ENCODE data around the gene ZNF653.
"Not testable (repeated sequence)": the region's sequence is repeated elsewhere in the genome, so short reads cannot be mapped to it uniquely, and the experiment has no call there.

The ZNF653 gene

GRCh38 chr19:11479898-11480714 is 25.5 kb downstream of the ZNF653 start:
- TF ChIP-seq CTCF (IDR thresholded peaks at IDR 0.05; ENCODE audit: low read depth, low read length) = no peak
- no peak overlapping the region for H3K4me3 ChIP-seq (ENCODE audit: low read depth, low read length)

DNA sequence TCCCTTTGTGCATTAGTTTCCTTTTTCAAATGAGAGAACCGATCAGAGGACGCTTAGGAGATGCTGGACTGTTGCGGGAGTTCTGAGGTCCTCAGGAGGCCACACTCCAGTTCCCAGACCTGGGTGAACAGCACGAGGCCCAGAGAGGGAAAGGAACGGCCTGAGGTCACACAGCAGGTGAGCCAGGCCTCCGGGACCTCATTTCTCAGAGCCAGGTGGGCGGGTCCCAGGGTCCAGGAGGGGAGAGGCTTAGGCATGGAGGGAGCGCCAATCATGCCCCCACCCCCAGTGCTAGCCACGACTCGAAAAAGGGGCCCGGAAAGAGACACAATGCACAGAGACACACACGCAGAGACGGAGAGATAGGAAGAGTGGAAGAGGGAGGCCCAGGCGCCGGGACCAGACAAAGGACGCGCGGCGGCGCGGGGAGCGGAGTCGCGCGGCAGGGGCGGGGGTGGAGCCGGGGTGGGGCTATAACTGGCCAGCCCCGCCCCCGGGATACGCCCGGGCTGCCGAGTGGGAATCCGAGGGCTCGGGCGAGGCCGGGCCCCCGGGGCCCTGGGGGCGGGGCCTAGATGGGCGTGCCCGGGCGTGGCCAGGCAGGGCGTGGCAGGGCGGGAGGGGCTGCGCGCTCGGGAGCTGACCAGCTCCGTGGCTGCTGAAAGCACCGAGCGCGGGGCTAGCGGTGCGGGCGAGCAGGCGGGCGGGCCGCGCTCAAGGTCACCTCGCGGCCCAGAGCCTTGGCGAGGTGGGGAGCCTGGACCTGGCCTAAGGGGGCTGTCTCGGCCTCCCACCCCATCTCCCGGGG is 26.3 kb downstream of the ZNF653 start:
- TF ChIP-seq CTCF (IDR thresholded peaks at IDR 0.05; ENCODE audit: low read depth, low read length) = no peak
- H3K4me3 ChIP-seq (ENCODE audit: low read depth, low read length) = no peak overlapping the region

DNA sequence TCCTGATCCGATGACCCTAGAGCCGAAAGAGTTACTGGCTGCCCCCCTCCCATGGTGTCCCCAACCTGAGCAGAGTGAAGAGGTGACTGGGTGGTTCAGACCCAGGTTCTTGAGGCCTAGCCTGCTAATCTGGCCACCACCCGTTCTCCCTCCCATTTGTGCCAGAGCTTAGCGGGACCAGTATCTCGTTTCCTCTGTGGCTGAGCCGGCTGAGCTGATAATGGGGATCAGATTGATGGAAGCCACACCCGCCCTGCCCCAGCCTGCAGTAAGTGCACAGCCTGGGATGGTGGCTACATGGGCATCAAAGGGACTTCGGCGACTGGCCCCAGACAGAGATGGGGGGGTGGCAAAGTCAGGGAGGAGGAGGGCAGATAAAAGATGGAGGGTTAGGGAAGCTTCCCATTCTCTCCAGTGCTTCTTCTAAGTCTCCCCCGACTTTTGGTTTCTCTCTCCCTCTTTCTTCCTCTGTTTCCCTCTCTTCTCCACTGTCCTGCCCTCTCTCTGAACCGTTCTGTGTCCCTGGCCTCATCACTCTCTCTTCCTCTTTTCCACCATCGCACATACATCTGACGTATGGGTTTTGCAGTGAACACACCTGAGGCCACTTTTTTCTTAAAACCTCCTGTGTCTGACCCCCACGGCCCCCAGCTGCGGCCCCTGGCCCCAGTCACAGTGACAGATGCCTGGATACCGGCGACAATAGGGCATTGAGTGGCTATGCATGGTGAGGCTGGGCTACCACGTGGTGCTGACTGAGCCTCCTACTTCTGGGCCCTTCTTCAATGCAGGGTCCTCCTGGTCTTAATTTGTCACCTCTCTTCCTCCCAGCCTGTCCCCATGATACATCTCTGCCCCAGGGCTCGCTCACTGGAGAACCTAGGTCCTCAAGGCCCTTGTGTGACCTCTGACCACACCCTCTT is 27.2 kb downstream of the ZNF653 start:
- H3K4me3 ChIP-seq (ENCODE audit: low read depth, low read length) = no peak overlapping the region
- no peak for TF ChIP-seq CTCF (IDR thresholded peaks at IDR 0.05; ENCODE audit: low read depth, low read length)

DNA sequence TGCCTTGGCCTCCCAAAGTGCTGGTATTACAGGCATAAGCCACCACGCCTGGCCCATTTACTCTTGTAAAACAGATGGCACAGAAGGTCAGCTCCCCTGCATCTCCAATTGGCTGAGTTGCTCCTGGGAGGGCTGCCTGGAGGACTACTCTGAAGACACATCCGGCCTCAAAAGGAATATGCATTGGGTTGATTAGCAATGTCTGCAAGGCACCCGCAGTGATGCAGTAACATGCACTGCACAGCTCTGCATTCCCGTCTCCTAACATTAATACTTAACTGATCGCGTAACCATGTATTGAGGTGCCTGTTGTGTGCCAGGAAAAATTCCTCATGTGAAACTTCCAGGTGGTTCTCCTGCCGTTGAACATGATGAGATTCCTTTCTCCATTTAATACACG is 29.8 kb downstream of the ZNF653 start:
- no peak overlapping the region for H3K4me3 ChIP-seq (ENCODE audit: low read depth, low read length)
- TF ChIP-seq CTCF (IDR thresholded peaks at IDR 0.05; ENCODE audit: low read depth, low read length) = no peak

- not testable (repeated sequence) for H3K4me3 ChIP-seq (ENCODE audit: low read depth, low read length)
Observed at GRCh38 chr19:11475343-11475742, 30.3 kb downstream of the ZNF653 start.

DNA sequence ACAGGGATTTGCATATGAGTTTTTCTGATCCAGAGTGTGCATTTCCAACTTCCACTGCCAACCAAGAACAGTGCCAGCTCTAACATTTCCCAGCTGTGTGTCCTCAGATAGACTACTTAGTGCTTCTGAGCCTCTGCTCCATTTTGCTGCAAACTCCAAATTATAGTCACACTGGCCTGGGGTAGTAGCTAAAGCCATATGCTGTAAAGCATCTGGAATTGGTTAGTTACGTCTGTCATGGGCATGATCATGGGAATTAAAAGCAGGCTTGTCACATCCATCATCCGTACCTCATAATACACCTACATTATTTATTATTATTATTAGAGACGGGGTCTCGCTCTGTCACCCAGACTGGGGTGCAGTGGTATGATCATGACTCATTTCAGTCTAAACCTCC is 31.9 kb downstream of the ZNF653 start:
- no peak overlapping the region for H3K4me3 ChIP-seq (ENCODE audit: low read depth, low read length)
- TF ChIP-seq CTCF (IDR thresholded peaks at IDR 0.05; ENCODE audit: low read depth, low read length) = no peak

GRCh38 chr19:11468266-11468845 is 37.3 kb downstream of the ZNF653 start:
- H3K4me3 ChIP-seq (ENCODE audit: low read depth, low read length) = not testable (repeated sequence)

All from WI38 (cell line).